MM.1S (cell line): ENCODE measurements around the gene CCDC102A.

Source experiments
- DNase-seq: peaks from one replicate; pipeline ENCODE4 v3.0.0-alpha.2; 2015
- H2AFZ ChIP-seq: fragments of 300-600 bp; sonication (generic); 2 replicates; pipeline ENCODE4 v1.6.0; 2016; ENCODE audit warnings: antibody characterized with exemption, low read length
- H3F3A ChIP-seq: fragments of 300-600 bp; sonication (generic); 2 replicates; pipeline ENCODE4 v1.6.1; 2016; ENCODE audit warnings: mild to moderate bottlenecking, antibody characterized with exemption, low read length, moderate library complexity, mixed read lengths; ENCODE audit not compliant: insufficient read depth
- H3K27ac ChIP-seq: fragments of 300-600 bp; sonication (generic); 2 replicates; pipeline ENCODE4 v1.5.1; 2016; ENCODE audit warnings: mild to moderate bottlenecking, low read length
- H3K27me3 ChIP-seq: fragments of 300-600 bp; sonication (generic); replicated peaks from 2 replicates; pipeline ENCODE4 v1.6.0; 2016; ENCODE audit warnings: low read length; ENCODE audit not compliant: insufficient read depth
- H3K36me3 ChIP-seq: fragments of 300-600 bp; sonication (generic); replicated peaks from 2 replicates; pipeline ENCODE4 v1.6.1; 2016; ENCODE audit warnings: mild to moderate bottlenecking, low read length, mixed read lengths; ENCODE audit not compliant: insufficient read depth
- H3K4me1 ChIP-seq: fragments of 300-600 bp; sonication (generic); 2 replicates; pipeline ENCODE4 v1.6.1; 2016; ENCODE audit warnings: low read length, mixed read lengths
- H3K4me2 ChIP-seq: fragments of 300-600 bp; sonication (generic); 2 replicates; pipeline ENCODE4 v1.6.0; 2016; ENCODE audit warnings: low read depth, low read length
- H3K4me3 ChIP-seq: fragments of 300-600 bp; sonication (generic); 2 replicates; pipeline ENCODE4 v1.5.1; 2016; ENCODE audit warnings: low read length, mixed read lengths
- H3K79me2 ChIP-seq: fragments of 300-600 bp; sonication (generic); 2 replicates; pipeline ENCODE4 v1.6.1; 2016; ENCODE audit warnings: mixed run types, low read length, mixed read lengths
- H3K9ac ChIP-seq: fragments of 300-600 bp; sonication (generic); 2 replicates; pipeline ENCODE4 v1.6.1; 2016; ENCODE audit warnings: low read length, mixed read lengths
- H3K9me2 ChIP-seq: fragments of 300-600 bp; sonication (generic); replicated peaks from 2 replicates; pipeline ENCODE4 v1.6.1; 2016; ENCODE audit warnings: mild to moderate bottlenecking, low read length, mixed read lengths; ENCODE audit not compliant: insufficient read depth
- H3K9me3 ChIP-seq: fragments of 300-600 bp; sonication (generic); replicated peaks from 2 replicates; pipeline ENCODE4 v1.6.1; 2016; ENCODE audit warnings: mild to moderate bottlenecking, low read length, mixed read lengths; ENCODE audit not compliant: insufficient read depth
- H4K20me1 ChIP-seq: fragments of 300-600 bp; sonication (generic); 2 replicates; pipeline ENCODE4 v1.6.1; 2016; ENCODE audit warnings: mild to moderate bottlenecking, low read length, moderate library complexity, mixed read lengths; ENCODE audit not compliant: insufficient read depth
- CTCF ChIP-seq: fragments of 300-600 bp; sonication (generic); IDR thresholded peaks from 2 replicates; pipeline ENCODE4 v1.5.1; 2016; ENCODE audit warnings: antibody characterized with exemption, low read length, mixed read lengths
- EZH2 ChIP-seq: fragments of 300-600 bp; sonication (generic); optimal IDR thresholded peaks from 2 replicates; pipeline ENCODE3; 2017; ENCODE audit warnings: low read depth, mild to moderate bottlenecking, antibody characterized with exemption, low read length, mixed read lengths
- EZH2phosphoT487 ChIP-seq: fragments of 300-600 bp; sonication (generic); IDR thresholded peaks from 2 replicates; pipeline ENCODE4 v1.6.1; 2018; ENCODE audit warnings: antibody characterized with exemption, low read length

The CCDC102A gene

GRCh38 chr16:57482845-57483545, 53.4 kb downstream of the CCDC102A start:
- Histone ChIP-seq H3K4me2 (no peak overlapping the region), H3K36me3 (no peaks in the 10 kb centered on the region)

GRCh38 chr16:57481421-57481820, 55.0 kb downstream of the CCDC102A start:
- Histone ChIP-seq H3F3A (no peaks in the 10 kb centered on the region), H3K4me1 (peaks cover 3% of the 10 kb centered on the region; the same call in 1 of the 2 replicates), H3K27ac (no peak overlapping the region)

More at GRCh38 chr16:57482845-57483545, 53.4 kb downstream of the CCDC102A start:
- H3K27me3 ChIP-seq, result 0 out of 2 replicates have a peak, but pooled peaks cover 3% of the 10 kb centered on the region
- H3K9me3 ChIP-seq, result no peaks in the 10 kb centered on the region
- no peak overlapping the region for H3K4me3 ChIP-seq
- TF ChIP-seq EZH2 (no peak), EZH2phosphoT487 (no peak), CTCF (no peak)
- peaks cover 4% of the 10 kb centered on the region; the same call in 1 of the 2 replicates for H3K4me1 ChIP-seq
- no peak overlapping the region for H3K27ac ChIP-seq
- H3F3A ChIP-seq, result no peaks in the 10 kb centered on the region
- H4K20me1 ChIP-seq, result no peaks in the 10 kb centered on the region
- H3K9ac ChIP-seq, result no peak overlapping the region
- no peaks in the 10 kb centered on the region for H3K79me2 ChIP-seq
- H3K9me2 ChIP-seq, result no peaks in the 10 kb centered on the region
- no peak for DNase-seq
- H2AFZ ChIP-seq, result no peak overlapping the region

GRCh38 chr16:57480754-57481230, 55.6 kb downstream of the CCDC102A start:
- Histone ChIP-seq H3K36me3 (no peaks in the 10 kb centered on the region), H3K9ac (no peak overlapping the region), H3K4me1 (peaks cover 9% of the 10 kb centered on the region; the same call in 1 of the 2 replicates), H2AFZ (no peak overlapping the region), H3K27me3 (0 out of 2 replicates have a peak, but pooled peaks cover 3% of the 10 kb centered on the region), H3K9me3 (no peaks in the 10 kb centered on the region), H3K79me2 (no peaks in the 10 kb centered on the region), H3K4me3 (no peak overlapping the region), H3K27ac (no peak overlapping the region), H3K9me2 (no peaks in the 10 kb centered on the region), H4K20me1 (no peaks in the 10 kb centered on the region), H3F3A (no peaks in the 10 kb centered on the region), H3K4me2 (no peak overlapping the region)
- no peak for DNase-seq
- TF ChIP-seq EZH2 (no peak), EZH2phosphoT487 (no peak), CTCF (no peak)

More at GRCh38 chr16:57481421-57481820, 55.0 kb downstream of the CCDC102A start:
- H3K4me3 ChIP-seq, result no peak overlapping the region
- H3K27me3 ChIP-seq, result 0 out of 2 replicates have a peak, but pooled peaks cover 3% of the 10 kb centered on the region
- no peaks in the 10 kb centered on the region for H4K20me1 ChIP-seq
- no peaks in the 10 kb centered on the region for H3K9me3 ChIP-seq
- no peaks in the 10 kb centered on the region for H3K36me3 ChIP-seq
- H2AFZ ChIP-seq, result no peak overlapping the region
- H3K4me2 ChIP-seq, result no peak overlapping the region
- H3K79me2 ChIP-seq, result no peaks in the 10 kb centered on the region
- no peaks in the 10 kb centered on the region for H3K9me2 ChIP-seq
- DNase-seq, result no peak
- H3K9ac ChIP-seq, result no peak overlapping the region
- TF ChIP-seq CTCF (no peak), EZH2 (no peak), EZH2phosphoT487 (no peak)
